RWPE1 (cell line): ENCODE results near the gene RAE1.

ENCODE experiments used
- CTCF ChIA-PET: fragments of 350-600 bp; sonication (Branson Sonifier 250); formaldehyde crosslinking; extraction: SDS; loops from one replicate; lab custom pipeline; 2021; lab: Yijun Ruan, JAX
- POLR2A ChIA-PET: fragments of 400-600 bp; formaldehyde crosslinking; extraction: SDS; loops from one replicate; lab custom pipeline; 2020; ENCODE audit warnings: antibody characterized with exemption; ENCODE audit not compliant: low non-redundant PET; lab: Yijun Ruan, JAX
- DNase-seq: peaks from one replicate; pipeline ENCODE4 v3.0.0; 2012; ENCODE audit warnings: low spot score
- H3K27ac ChIP-seq: fragments of 450-650 bp; 2 replicates; pipeline ENCODE4 v1.5.1; 2017
- CTCF ChIP-seq: fragments of 450-650 bp; conservative IDR thresholded peaks from 2 replicates; pipeline ENCODE4 v1.5.1; 2017; ENCODE audit warnings: low read depth, mild to moderate bottlenecking

Gene RAE1

GRCh38 chr20:57426831-57427230 lies 75.8 kb downstream of the RAE1 start:
- POLR2A ChIA-PET = no interaction called here
- TF ChIP-seq CTCF = no peak
- CTCF ChIA-PET = interaction anchor here (1.2 to 1.9 kb wide), 3 partner anchors 14 to 47 kb away, joined by 3 to 7 read pairs (median 3); no protein-coding TSS in a partner anchor
- DNase-seq = no peak
- no peak overlapping the region for H3K27ac ChIP-seq

GRCh38 chr20:57428324-57429158 lies 77.5 kb downstream of the RAE1 start:
- no peak for DNase-seq
- CTCF ChIA-PET = interaction anchor here (0.6 to 1.2 kb wide), 6 partner anchors 18 to 916 kb away, joined by 3 to 4 read pairs (median 3); no protein-coding TSS in a partner anchor
- POLR2A ChIA-PET = interaction anchor here (0.5 kb wide), 1 partner anchor 45 kb away, joined by 6 read pairs; no protein-coding TSS in a partner anchor
- H3K27ac ChIP-seq = no peak overlapping the region
- TF ChIP-seq CTCF = no peak
